Smooth muscle cell (in vitro differentiated cells): ENCODE data around the gene CDK5RAP3. TPM values are rescaled to one million over a fixed set of nuclear protein-coding genes. Genes with fewer than 3 reads are reported as not detected.

Experiments
- DNase-seq: peaks from one replicate; lab custom pipeline; 2025; ENCODE audit not compliant: unreplicated experiment; lab: John Stamatoyannopoulos, UW
- H2AFZ ChIP-seq: fragments of 200-600 bp; sonication (generic); 2 replicates; pipeline ENCODE4 v1.6.0; 2016; ENCODE audit warnings: antibody characterized with exemption, low read depth, mild to moderate bottlenecking
- H3F3A ChIP-seq: fragments of 200-600 bp; sonication (generic); 2 replicates; pipeline ENCODE4 v1.6.0; 2017; ENCODE audit warnings: antibody characterized with exemption, low read depth
- H3K27ac ChIP-seq: fragments of 200-600 bp; sonication (generic); 2 replicates; pipeline ENCODE4 v1.5.1; 2016; ENCODE audit warnings: low read depth, mild to moderate bottlenecking
- H3K27me3 ChIP-seq: fragments of 200-600 bp; sonication (generic); 2 replicates; pipeline ENCODE4 v1.6.1; 2016; ENCODE audit warnings: low read depth, mild to moderate bottlenecking
- H3K36me3 ChIP-seq: fragments of 200-600 bp; sonication (generic); 2 replicates; pipeline ENCODE4 v1.5.1; 2016; ENCODE audit warnings: low read depth
- H3K4me1 ChIP-seq: fragments of 200-600 bp; sonication (generic); 2 replicates; pipeline ENCODE4 v1.5.1; 2016; ENCODE audit warnings: low read depth
- H3K4me2 ChIP-seq: fragments of 200-600 bp; sonication (generic); 2 replicates; pipeline ENCODE4 v1.6.0; 2016; ENCODE audit warnings: mild to moderate bottlenecking
- H3K4me3 ChIP-seq: fragments of 200-600 bp; sonication (generic); 2 replicates; pipeline ENCODE4 v1.5.1; 2016; ENCODE audit warnings: mild to moderate bottlenecking
- H3K79me2 ChIP-seq: fragments of 200-600 bp; sonication (generic); 2 replicates; pipeline ENCODE4 v1.6.0; 2016; ENCODE audit warnings: low read depth, mild to moderate bottlenecking
- H3K9ac ChIP-seq: fragments of 200-600 bp; sonication (generic); 2 replicates; pipeline ENCODE4 v1.6.0; 2016; ENCODE audit warnings: low read depth
- H3K9me3 ChIP-seq: fragments of 200-600 bp; sonication (generic); replicated peaks from 2 replicates; pipeline ENCODE4 v1.5.1; 2016; ENCODE audit warnings: low read depth
- H4K20me1 ChIP-seq: fragments of 200-600 bp; sonication (generic); 2 replicates; pipeline ENCODE4 v1.6.0; 2016; ENCODE audit warnings: low read depth
- CTCF ChIP-seq: fragments of 200-600 bp; sonication (generic); IDR thresholded peaks from 2 replicates; pipeline ENCODE4 v1.5.1; 2017; ENCODE audit warnings: borderline replicate concordance, mild to moderate bottlenecking, antibody characterized with exemption; ENCODE audit not compliant: insufficient read depth, poor library complexity, severe bottlenecking
- WGBS: methylation state at CpG from one replicate; pipeline ENCODE4 v1.1.7; 2016; ENCODE audit warnings: low lambda C conversion rate; 5-methylcytosine and 5-hydroxymethylcytosine counted together
- polyA plus RNA-seq: library from polyadenylated mRNA; unstranded; fragments of >200 nt; fragmentation: Nextera tagmentation; extraction: Ambion mirVana; gene quantifications from 2 replicates; pipeline ENCODE4 v1.2.1, GENCODE V29; 2016
- total RNA-seq: library from RNA; depleted of rRNA; stranded (reverse); fragments of >200 nt; gene quantifications from 2 replicates; pipeline ENCODE4 v1.2.3, GENCODE V29; 2014

The CDK5RAP3 gene
- total and polyA plus RNA-seq, 2 experiments from 2014 or later = 79.6 to 119 TPM

GRCh38 chr17:47955497-47956461 lies 15.1 kb upstream of the CDK5RAP3 start:
- Histone ChIP-seq H3K79me2 (no peaks in the 10 kb centered on the region), H4K20me1 (no peaks in the 10 kb centered on the region), H3K4me1 (peaks cover 12% of the 10 kb centered on the region), H3K27me3 (no peaks in the 10 kb centered on the region), H3K4me2 (no peak overlapping the region), H3K36me3 (no peaks in the 10 kb centered on the region), H3K27ac (no peak overlapping the region), H3F3A (no peaks in the 10 kb centered on the region), H2AFZ (no peak overlapping the region), H3K9me3 (no peaks in the 10 kb centered on the region), H3K4me3 (peak overlapping the region; percentile 45), H3K9ac (no peak overlapping the region)
- no peak for TF ChIP-seq CTCF
- no peak for DNase-seq
- 93% methylated on average over 7 of the region's 7 CpGs for whole genome bisulfite sequencing

- Histone ChIP-seq H3K9me3 (no peaks in the 10 kb centered on the region), H3F3A (no peaks in the 10 kb centered on the region), H3K4me3 (peak overlapping the region; percentile 45), H2AFZ (no peak overlapping the region), H3K9ac (no peak overlapping the region), H3K36me3 (no peaks in the 10 kb centered on the region), H3K4me1 (peaks cover 12% of the 10 kb centered on the region), H4K20me1 (no peaks in the 10 kb centered on the region), H3K4me2 (no peak overlapping the region), H3K27me3 (no peaks in the 10 kb centered on the region), H3K27ac (no peak overlapping the region), H3K79me2 (no peaks in the 10 kb centered on the region)
- 70% methylated on average over 4 of the region's 4 CpGs for WGBS
- TF ChIP-seq CTCF = no peak
- DNase-seq = no peak
Observed at GRCh38 chr17:47956791-47957590, 13.9 kb upstream of the CDK5RAP3 start.

GRCh38 chr17:47957591-47958490 lies 13.1 kb upstream of the CDK5RAP3 start, which contains the start of gene PRR15L:
PRR15L (minus strand) TSS chr17:47957883; CDS start chr17:47953234, 4,649 bp downstream.
- TF ChIP-seq CTCF = no peak
- no peak for DNase-seq
- Histone ChIP-seq H3K27ac (no peak within 1 kb of the TSS), H3K36me3 (no peaks in the 10 kb centered on the region), H3K4me2 (no peak within 1 kb of the TSS), H3K4me3 (peak within 1 kb of the TSS; percentile 45), H3K27me3 (no peaks in the 10 kb centered on the region), H2AFZ (no peak within 1 kb of the TSS), H4K20me1 (no peaks in the 10 kb centered on the region), H3K79me2 (no peaks in the 10 kb centered on the region), H3K4me1 (peaks cover 12% of the 10 kb centered on the region), H3K9me3 (no peaks in the 10 kb centered on the region), H3K9ac (no peak within 1 kb of the TSS), H3F3A (no peaks in the 10 kb centered on the region)
- WGBS = 50% methylated on average over 16 of the region's 16 CpGs
